Activated CD8-positive, alpha-beta memory T cell treated with anti-CD3 and anti-CD28 coated beads, Interleukin-2, amount 50 U/mL, for 24 hours (primary cell): ENCODE measurements around the gene GPRIN1.
"Not testable (repeated sequence)": the region's sequence is repeated elsewhere in the genome, so short reads cannot be mapped to it uniquely, and the experiment has no call there.

Experiments used
- DNase-seq: peaks from one replicate; pipeline ENCODE4 v3.0.0-alpha.2; 2020; ENCODE audit errors: extremely low read depth

GPRIN1 gene

GRCh38 chr5:176624938-176625337, 15.0 kb upstream of the GPRIN1 start:
- no peak for DNase-seq

- no peak for DNase-seq
Measured at GRCh38 chr5:176624142-176624541, 14.2 kb upstream of the GPRIN1 start.

- no peak for DNase-seq
Measured at GRCh38 chr5:176621661-176622079, 11.7 kb upstream of the GPRIN1 start.

DNA sequence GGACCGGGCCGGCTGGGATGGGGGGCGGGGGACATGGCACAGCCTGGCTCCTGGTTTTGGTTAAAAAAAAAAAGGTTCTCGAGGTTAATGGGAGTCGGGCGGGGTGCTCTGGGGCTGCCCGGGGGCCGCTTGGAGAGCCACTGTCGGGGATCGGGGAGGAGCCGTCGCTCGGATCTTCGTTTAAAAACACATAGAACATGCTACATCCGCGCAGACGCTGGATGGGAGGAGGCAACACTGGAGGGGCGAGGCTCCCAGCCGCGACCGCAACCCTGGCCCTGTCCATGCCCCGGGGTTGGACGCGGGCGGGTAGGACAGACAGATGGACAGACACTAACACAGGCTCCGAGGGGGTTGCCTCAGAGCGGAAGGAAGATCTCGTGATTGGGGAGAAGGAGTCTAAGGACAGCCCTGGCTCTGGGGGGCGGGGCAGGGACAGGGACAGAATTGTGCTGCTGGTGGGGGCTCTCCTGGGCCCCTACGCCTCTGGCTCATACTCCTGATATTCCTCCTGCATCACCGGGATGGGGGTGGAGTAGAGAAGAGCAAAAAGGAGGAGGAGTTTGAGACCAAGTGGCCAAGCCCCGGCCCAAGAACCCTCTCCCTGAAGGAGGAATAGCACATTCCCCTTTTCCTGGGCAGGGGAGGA, 10.5 kb upstream of the GPRIN1 start:
- DNase-seq, result no peak

GRCh38 chr5:176619569-176620332, 9.8 kb upstream of the GPRIN1 start:
- no peak for DNase-seq

DNA sequence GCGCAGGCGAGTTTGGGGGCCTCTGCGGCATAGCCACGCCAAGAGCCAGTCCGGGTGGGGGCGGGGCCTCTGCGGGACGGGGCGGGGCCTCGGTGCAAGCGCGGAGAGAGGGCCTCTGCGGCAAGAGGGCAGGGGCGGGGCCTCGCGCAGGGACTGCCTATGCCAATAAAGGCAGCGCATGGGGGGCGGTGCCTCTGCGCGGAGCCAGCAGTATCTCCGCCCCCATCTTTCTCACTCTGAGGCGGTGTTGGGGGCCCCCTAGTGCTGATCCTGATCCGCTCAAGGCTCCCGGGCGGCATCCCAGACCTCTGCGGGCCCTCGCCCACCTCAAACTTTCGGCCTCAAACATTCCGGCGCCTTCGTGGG, 9.2 kb upstream of the GPRIN1 start:
- peak; percentile 65 for DNase-seq

DNA sequence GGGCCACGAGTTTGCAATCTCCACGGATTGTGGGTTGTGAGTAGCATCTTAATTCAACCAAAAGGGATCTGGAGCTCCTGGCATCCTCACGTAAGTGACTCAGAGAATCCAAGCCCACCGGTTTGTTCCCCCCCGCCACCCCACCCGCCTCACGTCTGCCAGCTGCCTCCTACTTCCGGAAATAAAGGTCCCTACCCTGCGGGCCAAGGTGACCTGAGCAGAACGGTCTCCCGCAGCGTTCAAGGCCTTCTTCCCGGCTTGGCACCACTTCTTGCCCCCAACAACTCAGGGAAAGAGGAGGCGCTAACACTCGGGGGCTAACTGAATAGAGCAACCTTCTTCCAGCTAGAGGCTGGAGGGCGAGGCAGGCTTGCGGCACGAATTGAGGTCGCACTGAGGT, 8.8 kb upstream of the GPRIN1 start:
- DNase-seq, result no peak

GRCh38 chr5:176616511-176616910, 6.6 kb upstream of the GPRIN1 start:
- no peak for DNase-seq

- DNase-seq, result no peak
Measured at GRCh38 chr5:176614805-176615478, 5.0 kb upstream of the GPRIN1 start.

DNA sequence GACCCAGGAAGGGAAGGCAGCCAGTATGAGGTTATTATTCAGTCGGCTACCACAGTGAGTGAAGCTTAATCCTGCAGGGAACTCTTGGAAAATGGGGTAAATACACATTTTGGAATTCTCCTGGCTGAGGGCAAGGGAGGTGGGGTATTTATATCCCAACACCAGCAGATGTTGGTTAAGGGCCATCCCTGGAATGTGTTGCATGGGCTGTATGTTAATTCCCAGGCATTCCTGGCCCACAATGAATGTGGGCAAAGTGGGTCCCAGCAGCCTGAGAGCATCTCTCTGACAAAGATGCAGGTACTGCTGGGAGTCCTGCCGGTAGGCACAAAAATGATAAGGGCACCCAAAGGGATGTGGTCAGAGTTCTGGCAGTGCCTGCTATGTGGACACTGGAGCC, 2.9 kb upstream of the GPRIN1 start:
- no peak for DNase-seq

- no peak for DNase-seq
Measured at GRCh38 chr5:176612008-176612407, 2.1 kb upstream of the GPRIN1 start.

GRCh38 chr5:176611435-176611834, 1.5 kb upstream of the GPRIN1 start:
- no peak for DNase-seq

DNA sequence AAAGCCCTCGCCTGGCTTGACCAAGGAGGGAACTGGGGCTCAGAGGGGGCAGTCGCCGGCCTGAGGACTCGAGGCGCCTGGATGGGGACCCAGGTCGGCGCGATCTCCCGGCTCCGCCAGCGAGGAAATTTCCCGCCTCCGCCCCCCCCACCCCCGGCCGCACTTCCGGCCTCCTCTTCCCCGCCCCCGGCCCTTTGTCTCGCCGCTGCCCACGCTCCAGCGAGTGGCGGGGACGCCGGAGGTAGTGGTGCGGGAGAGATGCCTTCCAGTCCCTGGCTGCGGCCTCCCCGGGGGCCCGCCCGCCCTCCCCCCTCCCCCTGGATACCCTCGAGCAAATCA, 448 bp upstream of the GPRIN1 start:
- DNase-seq, result no peak

GRCh38 chr5:176608937-176609723, 826 bp downstream of the GPRIN1 start:
- no peak for DNase-seq

DNA sequence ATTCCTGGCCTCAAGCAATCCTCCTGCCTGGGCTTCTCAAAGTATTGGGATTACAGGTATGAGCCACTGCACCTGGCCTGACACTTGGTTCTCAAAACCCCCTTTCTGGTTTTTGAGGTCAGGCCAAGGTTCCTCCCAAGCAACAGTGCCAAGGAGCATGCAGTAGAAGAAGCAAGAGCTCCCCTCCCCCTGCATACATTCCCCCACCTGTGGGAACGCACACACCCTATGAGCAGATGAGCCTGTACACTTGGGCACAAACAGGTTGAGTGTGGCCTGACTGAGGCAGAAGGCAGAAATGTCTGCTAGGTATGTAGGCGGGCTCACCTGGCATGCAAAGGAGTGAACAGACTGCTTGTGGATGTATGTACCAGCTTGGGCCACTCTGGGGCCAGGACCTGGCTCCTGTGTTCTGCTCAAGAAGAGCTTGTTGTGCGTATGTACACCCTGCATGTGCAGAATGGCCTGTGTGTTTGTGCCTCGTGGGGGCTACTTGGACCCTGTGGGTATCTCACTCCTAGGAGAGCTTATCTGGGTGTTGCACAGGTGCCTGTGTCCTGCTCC, 1.7 kb downstream of the GPRIN1 start:
- DNase-seq, result no peak

DNA sequence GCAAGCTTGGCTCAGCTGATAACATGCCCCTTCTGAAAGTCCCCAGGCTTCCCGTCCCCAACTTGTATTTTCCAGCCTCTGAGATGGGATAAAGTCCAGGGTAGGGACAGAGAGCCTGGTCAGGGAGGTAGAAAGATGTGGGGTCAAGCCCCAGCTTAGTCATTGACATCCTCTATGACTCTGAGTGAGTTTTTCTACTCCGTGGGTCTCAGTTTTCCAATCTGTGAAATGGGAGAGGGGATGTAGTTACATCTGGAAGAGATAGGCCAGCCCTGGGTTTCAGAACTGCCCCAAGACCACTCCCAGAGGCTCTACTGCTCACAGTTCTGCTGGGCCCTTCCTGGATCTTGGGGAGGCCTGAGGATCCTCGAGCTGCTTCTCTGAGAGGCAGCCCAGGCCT, 3.1 kb downstream of the GPRIN1 start:
- DNase-seq, result no peak

DNA sequence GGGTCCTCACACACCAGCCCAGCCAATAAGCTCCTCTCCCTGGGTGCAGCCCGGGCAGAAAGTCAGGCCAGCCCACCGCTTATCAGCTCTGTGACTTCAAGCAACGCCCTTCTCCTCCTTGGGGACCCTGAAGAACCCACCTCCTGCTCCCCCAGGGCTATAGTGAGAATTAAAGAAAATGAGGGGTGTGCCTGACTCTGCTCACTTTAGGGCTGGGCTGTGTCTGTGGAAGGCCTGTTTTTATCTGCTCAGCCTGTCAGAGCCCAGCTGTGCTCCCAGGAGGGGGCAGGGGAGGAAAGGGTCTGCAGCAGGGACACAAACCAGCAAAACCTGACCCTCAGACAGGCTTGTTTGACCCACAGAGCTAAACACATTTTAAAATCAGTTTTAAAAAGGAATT, 3.9 kb downstream of the GPRIN1 start:
- DNase-seq, result no peak

- DNase-seq, result no peak
Measured at GRCh38 chr5:176603091-176603490, 6.9 kb downstream of the GPRIN1 start.

DNA sequence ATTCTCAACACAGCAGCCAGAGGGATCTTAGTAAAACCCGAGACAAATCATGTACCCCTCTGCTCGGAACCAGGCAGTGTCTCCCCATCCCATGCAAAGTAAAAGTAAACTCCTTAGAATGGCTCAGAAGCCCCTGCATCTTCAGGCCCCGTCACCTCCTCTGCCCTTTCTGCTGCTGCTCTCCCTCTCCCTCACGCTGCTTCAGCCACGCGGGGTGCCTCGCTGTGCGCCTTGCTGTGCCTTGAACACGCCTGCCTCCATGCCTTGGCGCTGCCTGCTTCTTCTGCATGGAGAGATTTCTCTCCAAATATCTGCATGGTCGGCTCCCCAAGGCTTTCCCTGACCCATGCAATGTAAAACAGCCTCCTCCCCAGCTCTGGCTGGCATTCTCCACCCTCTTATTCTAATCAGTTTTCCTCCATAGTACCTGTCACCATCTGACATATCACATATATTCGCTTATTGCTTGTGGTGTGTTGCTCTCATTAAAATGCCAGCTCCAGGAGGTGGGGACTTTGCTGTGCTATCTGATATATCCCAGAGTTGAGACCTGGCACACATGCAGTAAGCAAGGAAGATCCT, 8.0 kb downstream of the GPRIN1 start:
- DNase-seq, result no peak

DNA sequence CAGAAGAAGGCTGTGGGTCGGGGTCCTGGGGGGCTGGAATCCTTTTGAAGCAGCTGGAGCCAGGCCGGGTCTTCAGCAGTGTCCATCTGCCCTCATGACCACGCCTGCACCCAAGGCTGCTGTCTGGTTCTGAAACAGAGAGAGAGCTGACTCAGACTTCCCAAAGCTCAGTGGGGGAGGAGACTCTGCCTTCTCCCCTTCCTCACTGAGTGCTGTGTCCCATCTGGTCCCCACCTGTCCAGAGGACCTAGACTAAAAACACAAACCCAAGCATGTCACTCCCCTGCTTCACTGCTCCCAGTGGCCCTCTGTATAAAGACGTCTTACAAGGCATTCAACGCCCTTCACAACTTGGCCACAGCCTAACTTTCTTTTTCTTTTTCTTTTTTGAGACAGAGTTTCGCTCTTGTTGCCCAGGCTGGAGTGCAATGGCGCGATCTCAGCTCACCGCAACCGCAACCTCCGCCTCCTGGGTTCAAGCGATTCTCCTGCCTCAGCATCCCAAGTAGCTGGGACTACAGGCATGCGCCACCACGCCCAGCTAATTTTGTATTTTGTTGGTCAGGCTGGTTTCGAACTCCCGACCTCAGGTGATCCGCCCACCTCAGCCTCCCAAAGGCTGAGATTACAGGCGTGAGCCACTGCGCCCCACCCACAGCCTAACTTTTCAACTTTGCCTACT, 10.1 kb downstream of the GPRIN1 start:
- DNase-seq, result not testable (repeated sequence)
